GM04504 (cell line): ENCODE measurements around the gene ADGRG6.
"Not testable (repeated sequence)": the region's sequence is repeated elsewhere in the genome, so short reads cannot be mapped to it uniquely, and the experiment has no call there.

Experiments
- DNase-seq: peaks from one replicate; pipeline ENCODE4 v3.0.0-alpha.2; 2012; ENCODE audit warnings: low read depth

ADGRG6 gene

GRCh38 chr6:142301651-142302391 is at the start of gene ADGRG6:
Gene ADGRG6, plus strand, starts transcription at chr6:142302007. Its CDS starts 323 bp downstream, at chr6:142302330.
- peak; percentile 39 for DNase-seq

- no peak for DNase-seq
Observed at GRCh38 chr6:142254513-142254912, 47.3 kb upstream of the ADGRG6 start.

- DNase-seq, result no peak
Observed at GRCh38 chr6:142255785-142256184, 46.0 kb upstream of the ADGRG6 start.

GRCh38 chr6:142258305-142258704 is 43.5 kb upstream of the ADGRG6 start:
- DNase-seq, result no peak

- DNase-seq, result no peak
Observed at GRCh38 chr6:142258757-142259156, 43.0 kb upstream of the ADGRG6 start.

- DNase-seq, result no peak
Observed at GRCh38 chr6:142260748-142261147, 41.1 kb upstream of the ADGRG6 start.

- no peak for DNase-seq
Observed at GRCh38 chr6:142262231-142262630, 39.6 kb upstream of the ADGRG6 start.

GRCh38 chr6:142265476-142265875 is 36.3 kb upstream of the ADGRG6 start:
- no peak for DNase-seq

- no peak for DNase-seq
Observed at GRCh38 chr6:142266060-142266459, 35.7 kb upstream of the ADGRG6 start.

GRCh38 chr6:142271476-142271875 is 30.3 kb upstream of the ADGRG6 start:
- no peak for DNase-seq

- no peak for DNase-seq
Observed at GRCh38 chr6:142274656-142275055, 27.2 kb upstream of the ADGRG6 start.

GRCh38 chr6:142275236-142276006 is 26.4 kb upstream of the ADGRG6 start:
- no peak for DNase-seq

GRCh38 chr6:142276256-142276655 is 25.6 kb upstream of the ADGRG6 start:
- no peak for DNase-seq

GRCh38 chr6:142279350-142280180 is 22.2 kb upstream of the ADGRG6 start:
- DNase-seq, result peak; percentile 26

- no peak for DNase-seq
Observed at GRCh38 chr6:142280265-142280664, 21.5 kb upstream of the ADGRG6 start.

- DNase-seq, result no peak
Observed at GRCh38 chr6:142280927-142281326, 20.9 kb upstream of the ADGRG6 start.

- not testable (repeated sequence) for DNase-seq
Observed at GRCh38 chr6:142283138-142283537, 18.7 kb upstream of the ADGRG6 start.

GRCh38 chr6:142284419-142284818 is 17.4 kb upstream of the ADGRG6 start:
- DNase-seq, result no peak

- no peak for DNase-seq
Observed at GRCh38 chr6:142285235-142286087, 16.3 kb upstream of the ADGRG6 start.

- DNase-seq, result no peak
Observed at GRCh38 chr6:142286088-142286409, 15.8 kb upstream of the ADGRG6 start.

GRCh38 chr6:142289687-142290086 is 12.1 kb upstream of the ADGRG6 start:
- no peak for DNase-seq

GRCh38 chr6:142290851-142291250 is 11.0 kb upstream of the ADGRG6 start:
- DNase-seq, result no peak
